Measurements from ENCODE around the gene PATE3.

The PATE3 gene, protein sequence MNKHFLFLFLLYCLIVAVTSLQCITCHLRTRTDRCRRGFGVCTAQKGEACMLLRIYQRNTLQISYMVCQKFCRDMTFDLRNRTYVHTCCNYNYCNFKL

DNA sequence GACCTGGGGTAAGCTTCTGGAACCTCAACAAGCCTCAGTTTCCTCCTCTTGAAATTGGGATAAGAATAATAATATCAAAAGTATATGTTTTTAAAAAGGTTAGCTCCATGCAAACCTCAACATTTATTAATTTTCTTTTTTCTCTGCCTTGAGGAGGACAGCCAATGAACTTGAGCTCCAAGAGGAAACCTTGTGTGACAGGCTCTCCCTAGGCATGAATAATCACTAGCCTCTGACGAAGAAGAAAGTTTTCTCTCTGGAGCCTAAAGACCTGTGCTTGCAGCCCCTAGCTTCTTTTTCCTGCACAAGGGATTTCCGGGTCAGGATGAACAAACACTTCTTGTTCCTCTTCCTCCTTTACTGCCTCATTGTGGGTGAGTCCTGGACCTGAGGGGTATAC lies at the start of gene PATE3:
Gene PATE3 (plus strand): TSS at position 301 of the 400 bp plus-strand sequence. CDS start 25 bp downstream, at position 326.
- DNase-seq (ENCODE audit: low read depth) = no peak

GRCh38 chr11:125740617-125741016 lies 47.3 kb upstream of the PATE3 start:
- DNase-seq (ENCODE audit: low read depth) = no peak

DNA sequence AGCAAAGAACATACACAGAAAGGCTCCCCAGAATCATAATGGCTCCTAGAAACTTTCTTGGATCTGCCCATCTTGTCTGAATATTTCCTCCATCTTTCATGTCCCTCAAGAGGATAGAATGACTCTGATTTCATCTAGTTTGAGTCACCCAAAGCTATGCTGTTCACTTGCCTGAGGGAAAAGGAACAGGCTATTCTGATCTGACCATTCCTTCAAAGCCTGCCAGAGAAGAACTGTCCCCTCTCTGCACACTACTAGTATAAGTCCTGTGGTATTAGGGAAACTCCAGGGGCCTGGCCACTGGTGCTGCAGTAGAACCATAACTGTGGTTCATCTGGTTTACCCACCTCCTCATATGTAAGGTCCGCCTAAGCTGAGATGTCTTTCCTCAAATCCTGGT lies 44.2 kb upstream of the PATE3 start:
- DNase-seq (ENCODE audit: low read depth) = no peak

DNA sequence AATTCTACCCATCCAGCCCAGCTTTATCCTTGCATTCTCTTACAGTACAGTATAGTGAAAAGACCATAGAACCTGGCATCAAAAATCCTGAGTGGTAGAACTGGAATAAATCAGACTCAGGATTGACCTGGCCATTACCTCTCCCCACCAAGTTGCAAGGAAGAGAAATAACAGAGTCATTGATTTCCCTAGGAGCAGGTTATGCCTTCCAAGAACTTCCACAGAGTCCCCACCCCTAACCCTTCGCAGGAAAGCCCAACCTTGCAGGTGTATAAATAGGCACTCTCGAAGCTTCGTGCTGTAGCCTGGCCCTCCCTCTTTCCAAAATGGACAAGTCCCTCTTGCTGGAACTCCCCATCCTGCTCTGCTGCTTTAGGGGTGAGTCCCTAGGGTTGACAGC lies 41.9 kb upstream of the PATE3 start, which contains the start of gene PATE1:
Gene PATE1 (plus strand): TSS at position 301 of the 400 bp plus-strand sequence. CDS start 26 bp downstream, at position 327.
- DNase-seq (ENCODE audit: low read depth) = no peak

- DNase-seq (ENCODE audit: low read depth) = no peak
Observed at GRCh38 chr11:125750629-125751028, 37.3 kb upstream of the PATE3 start.

DNA sequence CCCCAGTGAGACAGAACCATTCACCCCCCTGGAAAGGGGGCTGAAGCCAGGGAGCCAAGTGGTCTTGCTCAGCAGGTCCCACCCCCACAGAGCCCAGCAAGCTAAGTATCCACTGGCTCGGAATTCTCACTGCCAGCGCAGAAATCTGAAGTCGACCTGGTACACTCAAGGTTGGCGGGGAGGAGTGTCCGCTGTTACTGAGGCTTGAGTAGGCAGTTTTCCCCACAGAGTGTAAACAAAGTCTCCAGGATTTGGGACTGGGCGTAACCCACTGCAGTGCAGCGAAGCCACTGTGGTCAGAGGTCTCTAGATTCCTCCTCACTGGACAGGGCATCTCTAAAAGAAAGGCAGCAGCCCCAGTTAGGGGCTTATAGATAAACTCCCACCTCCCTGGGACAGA lies 31.9 kb upstream of the PATE3 start:
- no peak for DNase-seq (ENCODE audit: low read depth)

GRCh38 chr11:125762445-125762844 lies 25.5 kb upstream of the PATE3 start:
- DNase-seq (ENCODE audit: low read depth) = no peak

DNA sequence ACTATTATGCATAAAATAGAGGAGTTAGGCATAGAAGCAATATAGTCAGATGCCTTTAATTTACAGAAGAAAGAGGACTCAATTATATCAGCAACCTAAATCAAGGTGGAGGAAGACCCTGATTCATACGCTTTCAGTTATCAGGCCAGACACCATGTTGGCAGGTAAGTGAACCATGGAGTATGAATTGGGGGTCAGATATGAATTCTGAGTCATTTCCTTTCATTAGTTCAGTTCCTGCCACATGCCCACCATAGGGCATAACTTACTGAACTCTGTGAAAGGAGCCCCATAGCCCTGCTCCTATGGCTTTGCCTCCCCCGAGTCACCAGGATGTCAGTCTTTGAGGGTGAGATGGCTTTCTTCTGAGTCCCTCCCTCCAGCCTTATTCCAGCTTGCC lies 24.4 kb upstream of the PATE3 start:
- DNase-seq (ENCODE audit: low read depth) = no peak

DNA sequence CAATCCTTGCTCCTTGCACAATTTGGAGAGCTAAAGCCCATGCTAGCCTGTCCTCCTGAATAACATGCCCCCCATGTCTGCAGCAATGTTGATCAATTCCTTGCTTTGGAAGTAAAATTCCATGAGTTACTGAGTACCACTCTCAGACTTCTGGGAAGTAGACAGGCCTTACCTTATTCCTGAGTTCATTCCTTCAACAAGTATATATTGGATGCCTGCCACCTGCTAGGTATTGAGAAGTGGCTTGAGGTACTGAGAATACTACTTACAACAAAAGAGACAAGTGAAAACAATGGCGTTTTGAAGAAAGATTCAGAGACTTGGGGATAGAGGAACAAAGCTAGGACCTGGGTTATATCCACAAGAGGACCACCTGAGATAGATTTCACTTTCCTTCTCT lies 21.7 kb upstream of the PATE3 start:
- DNase-seq (ENCODE audit: low read depth) = no peak

DNA sequence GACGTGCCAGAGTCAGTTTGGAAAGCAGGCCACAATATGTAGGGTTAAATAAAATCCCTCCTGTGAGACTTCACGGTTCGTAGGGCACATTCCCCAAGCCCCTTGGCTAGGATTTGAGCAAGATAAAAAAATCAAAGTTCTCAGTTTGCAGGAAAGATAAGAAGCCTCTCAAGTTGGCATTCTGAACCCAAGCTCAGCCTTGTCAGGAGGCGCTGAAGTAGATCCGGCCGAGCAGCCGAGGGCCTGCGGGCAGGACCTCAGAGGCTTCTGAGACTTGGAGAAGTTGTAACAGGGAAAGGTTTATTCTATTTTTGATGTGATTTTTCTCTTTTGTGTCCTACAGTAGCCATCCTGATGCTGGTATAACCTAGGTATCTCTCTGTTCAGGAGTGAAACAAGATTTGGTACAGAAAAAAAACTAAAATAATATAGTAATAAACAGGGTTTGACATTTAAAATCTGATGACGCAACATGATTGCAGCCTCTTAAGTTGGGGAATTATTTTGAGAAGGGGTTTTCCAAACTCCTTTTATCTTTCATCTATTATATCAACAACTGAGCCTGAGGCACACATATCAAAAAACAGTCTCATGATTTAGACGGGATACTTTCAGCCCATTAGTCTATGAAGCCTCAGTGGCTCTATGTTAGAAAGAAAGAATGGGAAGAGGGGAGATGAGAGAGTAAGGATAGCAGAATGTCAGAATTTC lies 19.4 kb upstream of the PATE3 start:
- no peak for DNase-seq (ENCODE audit: low read depth)

- DNase-seq (ENCODE audit: low read depth) = no peak
Observed at GRCh38 chr11:125770583-125770982, 17.3 kb upstream of the PATE3 start.

- no peak for DNase-seq (ENCODE audit: low read depth)
Observed at GRCh38 chr11:125772834-125773505, 15.0 kb upstream of the PATE3 start.

GRCh38 chr11:125773516-125773915 lies 14.4 kb upstream of the PATE3 start:
- no peak for DNase-seq (ENCODE audit: low read depth)

DNA sequence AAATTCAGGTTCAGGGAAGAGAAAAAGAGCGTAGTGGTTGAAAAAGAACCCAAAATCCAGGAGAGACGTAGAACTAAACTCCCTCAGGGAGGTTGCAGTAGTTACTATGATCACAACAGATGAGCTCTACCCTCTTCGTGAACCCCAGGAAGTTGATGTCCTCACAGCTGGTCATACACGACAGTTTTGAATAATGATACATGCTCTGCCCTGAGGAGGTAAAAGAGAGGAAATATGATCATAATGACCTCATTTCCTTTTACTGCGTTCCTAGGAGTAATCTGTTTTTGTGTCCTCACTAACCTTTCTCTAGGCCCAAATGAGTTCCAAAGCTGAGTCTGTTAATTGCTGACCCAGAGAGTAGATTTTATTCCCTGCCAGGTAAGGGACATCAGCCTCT lies 10.6 kb upstream of the PATE3 start:
- no peak for DNase-seq (ENCODE audit: low read depth)

DNA sequence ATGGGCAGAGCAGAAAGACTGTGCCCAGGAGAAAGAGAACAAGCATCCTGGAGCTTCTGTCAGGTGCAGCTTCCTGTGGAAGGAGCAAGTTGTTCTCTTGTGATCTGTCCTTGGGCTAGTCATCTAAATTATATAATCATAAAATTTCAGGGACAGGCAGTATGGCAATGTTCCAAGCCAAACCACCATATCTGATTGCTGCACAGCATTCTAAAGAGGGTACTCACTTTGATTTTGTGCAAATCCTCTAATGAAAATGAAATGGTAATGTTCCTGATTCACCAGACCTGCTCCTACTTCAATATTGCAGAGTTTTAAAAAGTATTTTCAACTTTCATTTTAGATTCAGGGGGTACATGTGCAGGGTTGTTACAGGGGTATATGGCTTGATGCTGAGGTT lies 9.2 kb upstream of the PATE3 start, which contains the start of gene PATE2:
Gene PATE2 (minus strand): TSS at position 101 of the 400 bp plus-strand sequence. CDS start 55 bp downstream, at position 46.
- DNase-seq (ENCODE audit: low read depth) = no peak

- DNase-seq (ENCODE audit: low read depth) = no peak
Observed at GRCh38 chr11:125784678-125785077, 3.2 kb upstream of the PATE3 start.

- no peak for DNase-seq (ENCODE audit: low read depth)
Observed at GRCh38 chr11:125790825-125791224, 2.9 kb downstream of the PATE3 start.

GRCh38 chr11:125797641-125798040 lies 9.7 kb downstream of the PATE3 start:
- no peak for DNase-seq (ENCODE audit: low read depth)

- no peak for DNase-seq (ENCODE audit: low read depth)
Observed at GRCh38 chr11:125799808-125800207, 11.9 kb downstream of the PATE3 start.

GRCh38 chr11:125802387-125802786 lies 14.5 kb downstream of the PATE3 start:
- no peak for DNase-seq (ENCODE audit: low read depth)

DNA sequence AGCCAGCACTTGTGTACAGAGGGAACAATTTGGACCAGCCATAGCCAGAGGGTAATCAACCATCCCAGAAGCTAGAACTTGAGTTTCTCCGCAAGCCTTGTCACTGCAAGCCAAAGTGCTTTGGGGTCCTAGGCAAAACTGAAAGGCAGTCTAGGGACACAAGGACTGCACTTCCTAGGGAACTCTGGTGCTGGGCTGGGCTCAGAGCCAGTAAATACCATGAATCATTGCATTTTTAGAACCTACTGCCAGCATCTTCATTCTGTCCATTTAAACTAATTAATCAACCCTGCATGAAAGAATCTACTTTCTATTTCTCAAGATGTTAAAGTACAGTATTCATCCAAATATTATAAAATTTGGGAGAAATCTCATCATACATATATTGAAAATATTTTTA lies 20.0 kb downstream of the PATE3 start:
- no peak for DNase-seq (ENCODE audit: low read depth)

GRCh38 chr11:125833016-125833415 lies 45.1 kb downstream of the PATE3 start, which contains the start of gene PATE4:
PATE4 (plus strand) TSS chr11:125833316; CDS start chr11:125833360, 44 bp downstream.
- no peak for DNase-seq (ENCODE audit: low read depth)

- no peak for DNase-seq (ENCODE audit: low read depth)
Observed at GRCh38 chr11:125835748-125836147, 47.8 kb downstream of the PATE3 start.
